Adipocyte (in vitro differentiated cells): Measurements from ENCODE around the gene IL17RB.

Experiments used
- DNase-seq: peaks from one replicate; pipeline ENCODE4 v3.0.0-alpha.2; 2015; ENCODE audit warnings: low read depth
- H3K27me3 ChIP-seq: replicated peaks from 2 replicates; pipeline ENCODE4 v1.7.0; 2013; ENCODE audit warnings: mild to moderate bottlenecking, low read length, moderate library complexity; ENCODE audit not compliant: control insufficient read depth, insufficient read depth
- H3K36me3 ChIP-seq: 2 replicates; pipeline ENCODE4 v1.7.0; 2013; ENCODE audit warnings: low read length, mild to moderate bottlenecking, moderate library complexity; ENCODE audit not compliant: control insufficient read depth, insufficient read depth, severe bottlenecking
- H3K4me1 ChIP-seq: 2 replicates; pipeline ENCODE4 v1.7.0; 2013; ENCODE audit warnings: mild to moderate bottlenecking, low read length, moderate library complexity; ENCODE audit not compliant: control insufficient read depth, insufficient read depth
- H3K4me3 ChIP-seq: 2 replicates; pipeline ENCODE4 v1.7.0; 2013; ENCODE audit warnings: mild to moderate bottlenecking, low read length, moderate library complexity
- H3K9ac ChIP-seq: 2 replicates; pipeline ENCODE4 v1.7.0; 2013; ENCODE audit warnings: mild to moderate bottlenecking, low read length, moderate library complexity
- H3K9me3 ChIP-seq: 2 replicates; pipeline ENCODE4 v1.7.0; 2013; ENCODE audit warnings: mild to moderate bottlenecking, low read length, moderate library complexity; ENCODE audit not compliant: control insufficient read depth

The IL17RB gene

DNA sequence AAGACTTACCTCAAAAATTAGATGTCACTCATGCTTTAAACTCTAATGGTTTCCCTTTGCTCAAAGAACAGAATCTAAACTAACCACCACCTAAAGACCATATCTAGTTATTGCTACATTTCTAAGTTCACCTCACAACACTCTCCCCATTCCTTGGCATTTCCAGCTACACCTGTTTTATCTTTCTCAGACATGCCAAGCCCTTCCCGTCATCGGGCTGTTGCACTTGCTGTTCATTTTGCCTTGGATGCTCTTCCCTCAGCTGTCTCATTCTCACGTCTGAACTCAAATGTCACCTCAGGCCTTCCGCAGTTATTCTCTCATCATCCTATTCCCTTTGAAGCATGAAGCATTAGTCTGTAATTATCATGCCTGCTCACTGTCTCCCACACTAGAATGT is 36.6 kb downstream of the IL17RB start:
- DNase-seq = no peak
- Histone ChIP-seq H3K27me3 (no peaks in the 10 kb centered on the region), H3K9me3 (no peaks in the 10 kb centered on the region), H3K36me3 (peaks cover 55% of the 10 kb centered on the region), H3K4me1 (peaks cover 13% of the 10 kb centered on the region), H3K9ac (no peak overlapping the region), H3K4me3 (no peak overlapping the region)

GRCh38 chr3:53884623-53885022 is 38.3 kb downstream of the IL17RB start:
- Histone ChIP-seq H3K9me3 (no peaks in the 10 kb centered on the region), H3K27me3 (no peaks in the 10 kb centered on the region), H3K9ac (no peak overlapping the region), H3K4me1 (peaks cover 16% of the 10 kb centered on the region), H3K4me3 (no peak overlapping the region), H3K36me3 (peaks cover 39% of the 10 kb centered on the region)
- DNase-seq = no peak

- peaks cover 13% of the 10 kb centered on the region for H3K4me1 ChIP-seq
- no peak overlapping the region for H3K4me3 ChIP-seq
- peaks cover 36% of the 10 kb centered on the region for H3K36me3 ChIP-seq
- DNase-seq = no peak
- H3K9me3 ChIP-seq = no peaks in the 10 kb centered on the region
- no peak overlapping the region for H3K9ac ChIP-seq
- H3K27me3 ChIP-seq = no peaks in the 10 kb centered on the region
Observed at GRCh38 chr3:53885239-53885638, 38.9 kb downstream of the IL17RB start.

DNA sequence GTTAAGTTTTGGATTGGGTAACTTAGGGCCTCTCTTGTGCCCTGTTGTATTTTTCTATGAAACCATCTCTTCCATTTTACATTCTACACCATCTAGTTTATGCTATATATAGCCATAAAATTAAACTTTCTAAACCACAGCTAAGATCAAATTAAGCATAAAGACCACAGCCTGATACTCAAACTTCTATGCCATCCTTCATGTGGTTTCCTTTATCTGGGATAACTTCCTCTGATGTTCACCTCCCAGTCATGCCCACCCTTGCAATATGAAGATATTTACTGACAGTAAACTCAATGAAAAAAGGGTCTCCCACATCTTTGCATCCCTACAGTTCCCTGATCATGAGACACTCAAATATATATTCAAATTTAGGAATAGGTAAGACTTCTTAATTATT is 41.1 kb downstream of the IL17RB start:
- Histone ChIP-seq H3K9me3 (no peaks in the 10 kb centered on the region), H3K9ac (no peak overlapping the region), H3K4me1 (peaks cover 12% of the 10 kb centered on the region), H3K36me3 (peaks cover 36% of the 10 kb centered on the region), H3K27me3 (no peaks in the 10 kb centered on the region), H3K4me3 (no peak overlapping the region)
- no peak for DNase-seq

GRCh38 chr3:53888232-53888631 is 41.9 kb downstream of the IL17RB start:
- Histone ChIP-seq H3K9me3 (no peaks in the 10 kb centered on the region), H3K36me3 (peaks cover 36% of the 10 kb centered on the region), H3K9ac (no peak overlapping the region), H3K27me3 (no peaks in the 10 kb centered on the region), H3K4me3 (no peak overlapping the region), H3K4me1 (peaks cover 15% of the 10 kb centered on the region)
- DNase-seq = no peak

GRCh38 chr3:53890726-53891475 is 44.5 kb downstream of the IL17RB start:
- DNase-seq = peak; percentile 59
- Histone ChIP-seq H3K36me3 (peaks cover 12% of the 10 kb centered on the region), H3K27me3 (peaks cover 8% of the 10 kb centered on the region), H3K4me1 (peaks cover 15% of the 10 kb centered on the region), H3K4me3 (peak overlapping the region; percentile 92), H3K9me3 (no peaks in the 10 kb centered on the region), H3K9ac (peak overlapping the region; percentile 90)

GRCh38 chr3:53891497-53892285 is 45.3 kb downstream of the IL17RB start, which contains the start of gene SELENOK:
SELENOK (minus strand) TSS chr3:53891859.
- DNase-seq = peak; percentile 100
- Histone ChIP-seq H3K9ac (peak within 1 kb of the TSS; percentile 90), H3K9me3 (no peaks in the 10 kb centered on the region), H3K4me3 (peak within 1 kb of the TSS; percentile 92), H3K4me1 (peaks cover 15% of the 10 kb centered on the region), H3K36me3 (peaks cover 8% of the 10 kb centered on the region), H3K27me3 (peaks cover 8% of the 10 kb centered on the region)

DNA sequence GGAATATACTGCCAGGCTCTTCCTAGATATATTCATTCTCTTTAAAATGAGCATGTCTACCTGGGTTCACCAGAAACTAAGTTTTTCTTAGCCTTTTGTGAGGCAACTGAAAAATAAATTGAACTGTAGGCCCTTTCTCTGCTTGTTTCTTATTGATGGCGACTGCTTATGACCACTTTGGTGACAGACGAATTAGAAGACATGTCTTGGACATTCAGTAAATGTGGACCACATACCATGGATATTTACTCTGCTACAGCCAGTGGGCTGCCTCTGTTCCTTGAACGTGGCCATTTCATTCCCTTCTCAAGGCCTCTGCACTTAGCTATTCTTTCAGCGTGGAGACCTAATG is 45.9 kb downstream of the IL17RB start:
- H3K9ac ChIP-seq = peak overlapping the region; percentile 81
- H3K4me3 ChIP-seq = peak overlapping the region; percentile 92
- peaks cover 7% of the 10 kb centered on the region for H3K36me3 ChIP-seq
- DNase-seq = no peak
- H3K4me1 ChIP-seq = peaks cover 15% of the 10 kb centered on the region
- peaks cover 9% of the 10 kb centered on the region for H3K27me3 ChIP-seq
- H3K9me3 ChIP-seq = no peaks in the 10 kb centered on the region

DNA sequence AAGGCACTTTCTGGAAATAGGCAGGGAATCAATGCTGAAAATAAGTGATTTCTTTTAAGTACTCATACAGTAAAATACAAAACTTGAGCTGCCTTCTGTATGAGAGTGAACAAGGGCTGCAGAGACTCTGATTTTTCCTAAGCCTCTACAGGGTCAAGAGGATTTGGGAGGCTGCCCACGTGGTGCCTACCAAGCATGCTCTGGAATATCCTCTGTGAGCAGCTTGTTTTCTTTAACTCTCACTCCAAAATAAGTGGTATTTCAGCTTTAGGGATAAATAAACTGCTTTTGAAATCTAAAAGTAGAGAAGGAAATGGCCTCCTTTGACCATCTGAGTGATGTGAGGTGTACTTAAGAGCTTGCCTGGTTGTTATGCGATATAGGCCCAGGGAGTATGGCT is 53.4 kb downstream of the IL17RB start:
- Histone ChIP-seq H3K4me1 (peaks cover 3% of the 10 kb centered on the region), H3K4me3 (no peak overlapping the region), H3K9ac (no peak overlapping the region), H3K9me3 (no peaks in the 10 kb centered on the region), H3K36me3 (no peaks in the 10 kb centered on the region), H3K27me3 (peaks cover 9% of the 10 kb centered on the region)
- no peak for DNase-seq

- no peaks in the 10 kb centered on the region for H3K9me3 ChIP-seq
- DNase-seq = no peak
- no peak overlapping the region for H3K9ac ChIP-seq
- H3K27me3 ChIP-seq = peaks cover 3% of the 10 kb centered on the region
- no peak overlapping the region for H3K4me3 ChIP-seq
- no peaks in the 10 kb centered on the region for H3K36me3 ChIP-seq
- H3K4me1 ChIP-seq = peaks cover 3% of the 10 kb centered on the region
Observed at GRCh38 chr3:53900666-53901331, 54.4 kb downstream of the IL17RB start.

DNA sequence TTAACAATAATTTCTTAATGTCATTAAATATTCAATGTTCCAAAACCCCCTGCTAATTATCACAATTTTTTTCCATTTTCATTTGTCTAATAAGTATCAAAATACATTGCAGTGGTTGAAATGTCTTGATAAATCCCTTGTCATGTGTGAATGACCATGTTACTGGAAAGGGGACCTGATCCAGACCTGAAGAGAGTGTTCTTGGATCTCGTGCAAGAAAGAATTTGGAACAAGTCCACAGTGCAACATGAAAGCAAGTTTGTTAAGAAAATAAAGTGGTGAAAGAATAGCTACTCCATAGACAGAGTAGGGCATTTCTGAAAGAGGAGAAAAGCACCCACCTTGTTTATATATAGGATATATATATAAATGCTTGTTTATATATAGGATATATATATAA is 55.7 kb downstream of the IL17RB start:
- no peak overlapping the region for H3K9ac ChIP-seq
- peaks cover 3% of the 10 kb centered on the region for H3K4me1 ChIP-seq
- H3K4me3 ChIP-seq = no peak overlapping the region
- no peaks in the 10 kb centered on the region for H3K36me3 ChIP-seq
- H3K9me3 ChIP-seq = peaks cover 7% of the 10 kb centered on the region
- no peak for DNase-seq
- H3K27me3 ChIP-seq = peaks cover 3% of the 10 kb centered on the region
